CD4-positive, alpha-beta T cell treated with Interleukin-12 subunit alpha and Interleukin-12 subunit beta, for 1 hour (primary cell): ENCODE data around the gene KCP.
"Not testable (repeated sequence)": the region's sequence is repeated elsewhere in the genome, so short reads cannot be mapped to it uniquely, and the experiment has no call there.

Source experiments
- DNase-seq: peaks from one replicate; pipeline ENCODE4 v3.0.0-alpha.2; 2020

The KCP gene

DNA sequence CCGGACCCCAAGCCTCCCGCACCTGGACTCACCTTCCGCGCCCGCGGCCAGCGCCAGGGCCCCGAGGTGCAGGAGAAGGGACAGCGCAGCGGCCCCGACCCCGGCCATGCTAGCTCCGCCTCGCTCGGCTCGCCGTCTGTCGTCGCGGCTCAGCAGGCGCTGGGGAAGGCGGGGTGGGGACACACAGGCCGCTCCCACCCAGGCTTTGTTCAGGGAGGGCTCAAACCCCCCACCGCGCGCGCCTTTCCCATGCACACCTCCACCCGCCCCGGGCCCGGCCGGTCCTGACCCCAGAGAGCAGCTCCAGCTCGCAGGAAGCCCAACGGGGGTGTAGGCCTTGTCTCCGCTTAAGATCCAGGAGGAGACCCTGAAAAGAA lies at the start of gene KCP:
Gene KCP, minus strand, starts transcription at position 141 of the 377 bp plus-strand sequence. Its CDS starts 33 bp downstream, at position 108.
- DNase-seq = no peak

DNA sequence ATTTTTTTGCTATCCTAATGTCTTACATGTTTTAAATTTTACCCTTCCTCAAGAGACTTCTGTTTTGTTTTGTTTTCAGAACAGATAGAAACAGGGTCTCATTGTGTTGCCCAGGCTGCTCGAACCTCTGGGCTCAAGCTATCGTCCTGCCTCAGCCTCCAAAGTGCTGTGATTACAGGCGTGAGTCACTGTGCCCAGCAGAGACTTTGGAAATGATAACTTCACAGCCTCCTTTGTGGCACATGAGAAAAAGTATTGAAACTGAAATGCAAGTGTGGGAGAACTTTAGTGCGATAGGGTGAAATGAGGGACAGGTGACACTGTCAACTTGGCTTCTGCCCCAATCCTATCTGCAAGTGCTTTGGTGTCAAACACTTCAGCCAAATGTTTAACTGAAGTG lies 48.8 kb upstream of the KCP start:
- no peak for DNase-seq

DNA sequence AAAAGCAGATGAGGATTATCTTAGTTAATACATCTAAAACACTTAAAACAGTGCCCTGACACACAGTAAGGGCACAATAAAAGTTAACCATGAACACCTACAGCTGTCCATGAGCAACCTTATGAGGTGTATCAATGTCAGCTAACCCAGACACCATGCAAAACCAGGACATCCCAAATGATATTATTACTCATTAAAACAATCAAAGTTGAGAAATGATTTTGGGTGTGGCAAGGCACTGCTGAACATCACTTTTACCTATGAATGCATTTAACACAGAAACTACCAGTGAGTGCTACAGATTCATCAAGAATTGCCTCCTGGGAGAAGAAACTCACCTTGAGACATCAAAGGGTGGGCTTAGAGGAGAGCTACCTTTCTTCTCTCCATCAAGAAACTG lies 45.5 kb upstream of the KCP start:
- no peak for DNase-seq

DNA sequence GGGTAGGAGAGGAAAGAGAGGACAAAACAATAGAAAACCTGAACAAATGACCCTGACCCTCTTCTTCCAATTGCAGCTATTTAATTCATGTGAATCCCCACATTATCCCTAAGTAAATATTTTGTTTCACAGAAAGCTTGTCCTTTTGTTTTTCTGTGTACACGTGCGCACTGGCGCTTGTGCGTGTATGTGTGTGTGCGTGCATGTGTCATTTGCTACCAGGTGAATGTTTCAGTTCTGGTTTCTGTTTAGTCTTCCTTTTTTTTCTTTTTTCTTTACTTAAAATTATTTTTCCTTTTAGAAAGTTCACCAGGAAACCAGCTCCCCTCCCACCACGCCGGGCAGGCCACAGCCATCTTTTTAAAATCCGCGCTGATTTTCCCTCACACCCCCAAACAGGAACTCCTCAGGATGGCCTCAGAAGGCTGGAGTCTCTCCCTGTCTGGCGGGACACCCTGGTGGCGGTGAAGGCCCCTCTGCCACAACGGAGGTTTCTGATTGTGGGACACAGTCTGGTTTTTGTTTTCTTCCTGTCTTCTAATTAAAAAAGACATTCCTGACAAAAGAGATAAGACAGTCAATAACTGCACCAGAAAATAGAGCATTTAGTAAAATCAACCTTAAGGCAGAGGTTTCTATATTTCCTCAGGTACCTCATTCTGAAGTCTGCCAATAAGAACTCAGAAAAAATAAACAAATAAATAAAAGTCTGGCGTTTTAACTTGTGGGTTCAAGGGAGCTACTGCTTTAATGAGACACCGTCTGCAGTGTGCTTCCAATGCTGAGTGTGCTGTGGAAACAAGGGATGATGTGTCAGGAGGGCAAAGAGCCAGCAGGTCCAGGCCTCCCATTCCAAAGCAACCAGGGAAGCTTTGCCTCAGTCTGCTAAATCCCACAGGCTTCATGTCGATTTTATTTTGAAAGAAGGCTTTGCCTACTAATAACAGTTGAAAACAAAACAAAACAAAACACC lies 44.6 kb upstream of the KCP start:
- DNase-seq = no peak

DNA sequence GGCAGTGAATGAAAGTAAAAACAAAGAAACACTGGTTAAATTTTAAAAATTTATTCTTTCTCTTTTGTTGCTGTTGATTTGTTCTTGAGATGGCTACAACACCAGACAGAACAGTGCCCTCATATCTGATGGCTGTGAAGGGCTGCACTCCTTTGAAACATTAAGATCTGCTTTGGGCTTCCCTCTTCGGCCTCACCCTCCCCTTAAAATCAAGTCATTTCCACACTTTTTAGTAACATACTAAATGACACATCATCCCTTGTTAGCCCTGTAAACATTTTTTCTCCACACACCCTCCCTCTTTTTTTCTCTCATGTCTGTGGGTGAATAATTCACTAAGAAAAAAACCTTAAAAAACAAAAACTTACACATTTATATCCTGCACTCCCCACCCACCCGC lies 43.6 kb upstream of the KCP start:
- DNase-seq = no peak

DNA sequence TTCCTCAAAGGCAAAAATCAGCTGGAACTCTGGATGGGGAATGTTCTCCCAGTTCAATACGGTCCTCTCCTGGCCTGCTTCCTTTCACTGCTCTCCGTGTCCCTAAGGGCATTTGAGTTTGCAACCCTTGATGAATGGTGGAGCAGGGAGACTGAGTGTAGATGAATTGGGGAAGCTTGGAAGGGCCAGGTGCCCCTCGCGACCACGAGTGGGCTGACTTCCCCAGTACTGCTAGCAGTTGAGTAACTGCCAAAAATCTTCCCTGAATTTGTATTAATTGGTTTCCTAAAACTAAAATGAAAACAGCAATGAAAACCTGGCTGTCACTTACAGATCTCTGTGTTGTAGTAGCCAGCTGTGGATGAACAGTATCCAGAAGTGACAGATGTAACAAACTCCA lies 40.8 kb upstream of the KCP start:
- no peak for DNase-seq

DNA sequence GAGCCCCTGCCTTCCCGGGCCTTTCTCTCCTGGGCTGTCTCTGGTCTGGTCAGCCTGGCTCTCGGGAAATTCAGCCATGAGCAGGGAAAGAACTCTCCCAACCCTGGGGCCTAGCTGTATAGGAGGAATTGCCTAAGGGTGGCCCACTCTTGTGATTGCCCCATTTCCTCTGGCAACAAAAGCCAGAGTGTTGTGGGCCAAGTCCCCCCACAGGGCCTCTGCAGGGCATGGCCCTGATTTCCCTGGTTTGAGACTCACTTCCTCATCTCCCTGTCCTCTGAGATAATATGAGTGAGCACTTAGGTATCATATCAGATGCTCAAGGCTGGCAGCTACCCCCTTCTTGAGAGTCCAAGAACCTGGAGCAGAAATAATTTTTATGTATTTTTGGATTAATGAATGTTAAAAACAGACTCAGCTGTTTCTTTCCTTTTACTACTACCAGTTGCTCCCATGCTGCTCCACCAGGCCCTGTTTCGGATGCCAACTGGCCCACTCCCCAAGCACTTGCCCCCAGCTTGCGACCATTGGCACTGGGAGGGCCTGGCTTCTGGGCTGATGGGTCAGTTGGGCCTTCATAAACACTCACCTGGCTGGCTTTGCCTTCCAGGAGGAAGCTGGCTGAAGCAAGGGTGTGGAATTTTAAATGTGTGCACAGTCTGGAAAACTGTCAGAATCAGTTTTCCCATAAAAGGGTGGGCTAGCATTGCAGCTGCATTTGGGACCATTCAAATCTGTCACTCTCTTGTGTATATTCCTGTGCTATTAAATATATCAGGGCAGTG lies 38.7 kb upstream of the KCP start:
- DNase-seq = no peak

DNA sequence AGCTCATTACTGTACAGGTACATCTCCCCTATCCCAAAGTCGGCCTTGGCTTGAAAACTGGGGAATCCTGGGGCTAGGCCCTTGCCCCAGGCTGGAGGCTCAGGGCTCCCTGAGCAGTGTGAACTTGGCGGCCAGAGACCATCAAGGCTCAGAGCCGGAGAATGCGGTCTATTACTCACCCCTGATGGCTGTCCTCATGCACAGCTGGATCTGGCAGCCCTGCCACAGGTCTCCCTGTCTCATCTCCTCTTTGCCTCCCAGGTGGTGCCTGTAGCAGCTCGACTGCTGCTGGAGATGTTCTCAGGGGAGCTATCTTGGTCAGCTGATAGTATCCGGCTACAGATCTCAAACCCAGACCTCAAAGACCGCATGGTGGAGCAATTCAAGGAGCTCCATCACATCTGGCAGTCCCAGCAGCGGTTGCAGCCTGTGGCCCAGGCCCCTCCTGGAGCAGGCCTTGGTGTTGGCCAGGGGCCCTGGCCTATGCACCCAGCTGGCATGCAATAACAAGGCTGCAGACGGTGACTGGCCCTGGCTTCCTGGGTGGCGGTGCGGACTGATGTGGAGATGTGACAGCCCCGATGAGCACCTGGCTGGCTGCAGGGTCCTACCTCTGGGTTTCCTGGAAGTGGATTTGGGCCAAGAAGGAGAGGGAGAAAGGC lies 37.9 kb upstream of the KCP start:
- DNase-seq = no peak

DNA sequence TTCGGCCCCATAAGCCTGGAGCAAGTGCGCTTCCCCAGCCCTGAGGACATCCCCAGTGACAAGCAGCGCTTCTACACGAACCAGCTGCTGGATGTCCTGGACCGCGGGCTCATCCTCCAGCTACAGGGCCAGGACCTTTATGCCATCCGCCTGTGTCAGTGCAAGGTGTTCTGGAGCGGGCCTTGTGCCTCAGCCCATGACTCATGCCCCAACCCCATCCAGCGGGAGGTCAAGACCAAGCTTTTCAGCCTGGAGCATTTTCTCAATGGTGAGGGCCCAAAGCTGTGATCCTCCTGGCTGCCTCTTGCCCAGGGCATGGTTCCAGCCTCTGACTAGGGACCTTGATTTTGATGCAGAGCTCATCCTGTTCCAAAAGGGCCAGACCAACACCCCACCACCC lies 37.3 kb upstream of the KCP start:
- no peak for DNase-seq

DNA sequence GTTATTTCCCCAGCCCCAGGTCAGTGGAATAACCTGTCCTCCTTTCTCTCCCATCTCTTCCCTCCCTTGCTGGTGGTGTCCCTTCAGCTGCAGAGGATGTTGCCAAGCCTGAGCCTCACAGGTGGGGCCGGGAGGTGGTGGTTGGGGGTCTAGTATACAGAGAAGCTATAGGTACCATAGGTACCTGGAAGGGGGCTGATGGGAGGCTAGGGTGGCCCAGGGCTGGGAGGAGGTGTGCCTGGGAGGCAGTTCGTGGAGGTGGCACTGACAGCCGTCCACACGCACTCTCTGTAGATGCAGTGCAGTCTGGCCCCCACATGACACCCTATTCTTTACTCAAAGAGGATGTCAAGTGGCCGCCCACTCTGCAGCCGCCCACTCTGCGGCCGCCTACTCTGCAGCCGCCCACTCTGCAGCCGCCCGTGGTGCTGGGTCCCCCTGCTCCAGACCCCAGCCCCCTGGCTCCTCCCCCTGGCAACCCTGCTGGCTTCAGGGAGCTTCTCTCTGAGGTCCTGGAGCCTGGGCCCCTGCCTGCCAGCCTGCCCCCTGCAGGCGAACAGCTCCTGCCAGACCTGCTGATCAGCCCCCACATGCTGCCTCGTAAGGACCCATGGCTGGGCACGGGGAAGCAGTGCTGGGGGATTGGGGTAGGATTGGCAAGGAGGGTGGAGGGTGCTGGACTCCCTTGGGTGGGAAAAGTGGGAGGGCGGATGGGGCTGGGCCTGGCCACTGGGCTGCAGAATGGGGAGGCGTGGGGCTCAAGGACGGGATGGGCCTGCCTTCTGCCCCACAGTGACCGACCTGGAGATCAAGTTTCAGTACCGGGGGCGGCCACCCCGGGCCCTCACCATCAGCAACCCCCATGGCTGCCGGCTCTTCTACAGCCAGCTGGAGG lies 36.7 kb upstream of the KCP start:
- DNase-seq = no peak

DNA sequence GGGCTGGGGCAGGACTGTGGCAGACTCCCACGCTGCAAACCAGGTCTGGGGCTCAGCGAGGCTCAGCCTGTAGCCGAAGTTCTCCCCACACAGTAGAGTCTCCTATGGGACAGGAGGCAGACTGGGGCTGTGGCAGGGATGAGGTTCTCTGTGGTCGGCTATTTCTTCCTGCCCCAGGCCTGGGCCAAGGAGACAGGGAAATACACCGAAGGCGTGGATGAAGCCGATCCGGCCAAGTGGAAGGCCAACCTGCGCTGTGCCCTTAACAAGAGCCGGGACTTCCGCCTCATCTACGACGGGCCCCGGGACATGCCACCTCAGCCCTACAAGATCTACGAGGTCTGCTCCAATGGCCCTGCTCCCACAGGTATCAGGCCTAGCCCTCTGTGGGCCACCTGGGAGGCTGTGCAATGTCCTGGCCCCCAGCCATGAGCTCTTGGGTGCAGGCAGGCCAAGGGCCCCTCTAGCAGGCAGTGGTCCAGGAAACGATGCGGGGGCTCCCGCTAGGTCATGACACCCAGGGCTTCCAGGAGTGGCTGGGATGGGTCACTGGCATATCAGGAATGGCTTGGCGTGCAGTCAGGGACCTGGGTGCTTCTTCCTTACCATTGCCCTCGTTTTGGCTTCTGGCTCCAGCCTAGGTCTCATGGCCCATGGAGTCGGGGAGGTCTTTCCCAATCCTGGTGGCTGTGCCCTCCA lies 35.3 kb upstream of the KCP start:
- DNase-seq = no peak

DNA sequence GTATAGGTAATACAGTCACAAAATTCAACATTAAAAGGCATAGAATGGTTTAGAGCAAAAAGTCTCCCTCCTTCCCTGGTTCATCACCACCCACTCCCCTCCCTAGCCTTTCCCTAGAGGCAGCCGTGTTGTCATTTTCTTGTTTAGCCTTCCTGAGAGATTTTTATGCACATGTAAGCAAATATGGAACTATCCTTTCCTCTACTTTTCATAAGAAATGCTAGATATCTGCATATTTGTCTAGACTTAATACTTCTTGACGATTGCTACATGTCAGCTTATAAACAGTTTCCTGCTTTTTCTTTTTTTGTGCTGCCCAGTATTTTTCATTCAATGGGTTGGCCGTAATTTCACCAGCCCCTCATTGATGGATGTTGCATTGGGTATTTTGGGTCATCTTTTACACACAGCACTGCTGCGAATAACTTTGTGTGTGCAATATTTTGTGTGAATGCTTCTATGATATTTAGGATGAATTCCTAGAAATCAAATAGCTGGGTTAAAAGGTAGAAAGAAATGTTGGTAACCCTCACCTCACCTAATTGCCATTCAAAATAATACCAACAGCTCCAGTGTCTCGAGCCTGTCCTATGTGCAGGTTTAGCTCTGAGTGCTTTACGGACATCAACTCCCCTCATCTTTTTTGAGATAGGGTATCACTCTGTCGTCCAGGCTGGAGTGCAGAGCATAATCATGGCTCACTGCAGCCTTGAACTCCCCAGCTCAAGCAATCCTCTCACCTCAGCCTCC lies 34.2 kb upstream of the KCP start:
- no peak for DNase-seq

DNA sequence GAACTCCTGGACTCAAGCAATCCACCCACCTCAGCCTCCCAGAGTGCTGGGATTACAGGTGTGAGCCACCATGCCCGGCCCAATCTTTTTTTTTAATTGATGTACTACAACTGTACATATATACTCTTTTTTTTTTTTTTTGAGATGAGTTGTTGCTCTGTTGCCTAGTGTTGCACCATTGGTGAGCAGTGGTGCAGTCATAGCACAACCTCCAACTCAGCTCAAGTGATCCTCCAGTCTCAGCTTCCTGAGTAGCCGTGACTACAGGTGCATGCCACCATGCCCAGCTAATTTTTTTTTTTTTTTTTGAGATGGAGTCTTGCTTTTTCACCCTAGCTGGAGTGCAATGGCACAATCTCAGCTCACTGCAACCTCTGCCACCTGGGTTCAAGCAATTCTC lies 32.7 kb upstream of the KCP start:
- DNase-seq = not testable (repeated sequence)

DNA sequence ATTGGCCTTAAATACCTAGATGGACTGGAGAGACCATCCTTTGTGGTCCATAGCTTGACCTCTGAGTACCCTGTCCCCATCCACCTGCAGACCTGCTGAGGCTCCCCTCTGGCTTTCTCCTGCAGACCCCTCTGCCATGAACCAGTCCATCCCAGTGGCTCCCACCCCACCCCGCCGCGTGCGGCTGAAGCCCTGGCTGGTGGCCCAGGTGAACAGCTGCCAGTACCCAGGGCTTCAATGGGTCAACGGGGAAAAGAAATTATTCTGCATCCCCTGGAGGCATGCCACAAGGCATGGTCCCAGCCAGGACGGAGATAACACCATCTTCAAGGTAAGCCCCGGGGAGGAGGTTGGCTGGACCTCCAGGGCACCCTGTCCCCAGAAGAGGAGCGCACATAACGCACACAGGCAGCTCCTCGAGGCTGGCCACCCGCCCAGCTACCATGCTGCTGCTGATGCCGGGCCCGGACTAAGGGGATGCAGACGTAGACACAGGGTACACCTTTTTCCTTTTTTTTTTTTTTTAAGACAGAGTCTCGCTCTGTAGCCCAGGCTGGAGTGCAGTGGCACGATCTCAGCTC lies 31.5 kb upstream of the KCP start:
- DNase-seq = no peak

DNA sequence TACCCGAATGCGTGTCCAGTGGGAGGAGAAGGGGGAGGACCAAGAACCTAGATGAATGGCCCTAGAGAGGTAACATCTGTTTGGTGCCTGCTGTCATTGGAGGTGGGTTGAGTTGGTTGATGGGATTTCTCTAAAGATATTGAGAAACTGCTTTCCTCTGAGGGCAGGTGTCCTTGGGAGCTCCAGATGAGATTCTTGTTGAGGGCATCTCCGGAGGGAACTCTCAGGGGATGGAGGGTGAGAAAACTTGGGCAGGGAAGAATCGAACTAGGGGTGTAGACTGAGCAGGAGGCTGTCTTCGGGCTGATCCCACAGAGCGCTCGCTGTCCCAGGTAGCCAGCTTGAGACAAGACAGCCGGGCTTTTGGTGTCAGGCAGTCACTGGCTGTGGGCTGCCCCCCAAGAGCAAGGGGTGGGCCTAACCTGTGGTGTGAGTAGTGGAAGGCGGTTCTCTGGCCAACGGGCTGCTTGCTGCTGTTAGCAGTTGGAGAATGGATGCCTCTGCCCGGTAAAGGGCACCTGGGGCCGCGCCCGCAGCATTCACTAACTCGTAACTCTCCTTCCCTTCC lies 30.9 kb upstream of the KCP start:
- no peak for DNase-seq

DNA sequence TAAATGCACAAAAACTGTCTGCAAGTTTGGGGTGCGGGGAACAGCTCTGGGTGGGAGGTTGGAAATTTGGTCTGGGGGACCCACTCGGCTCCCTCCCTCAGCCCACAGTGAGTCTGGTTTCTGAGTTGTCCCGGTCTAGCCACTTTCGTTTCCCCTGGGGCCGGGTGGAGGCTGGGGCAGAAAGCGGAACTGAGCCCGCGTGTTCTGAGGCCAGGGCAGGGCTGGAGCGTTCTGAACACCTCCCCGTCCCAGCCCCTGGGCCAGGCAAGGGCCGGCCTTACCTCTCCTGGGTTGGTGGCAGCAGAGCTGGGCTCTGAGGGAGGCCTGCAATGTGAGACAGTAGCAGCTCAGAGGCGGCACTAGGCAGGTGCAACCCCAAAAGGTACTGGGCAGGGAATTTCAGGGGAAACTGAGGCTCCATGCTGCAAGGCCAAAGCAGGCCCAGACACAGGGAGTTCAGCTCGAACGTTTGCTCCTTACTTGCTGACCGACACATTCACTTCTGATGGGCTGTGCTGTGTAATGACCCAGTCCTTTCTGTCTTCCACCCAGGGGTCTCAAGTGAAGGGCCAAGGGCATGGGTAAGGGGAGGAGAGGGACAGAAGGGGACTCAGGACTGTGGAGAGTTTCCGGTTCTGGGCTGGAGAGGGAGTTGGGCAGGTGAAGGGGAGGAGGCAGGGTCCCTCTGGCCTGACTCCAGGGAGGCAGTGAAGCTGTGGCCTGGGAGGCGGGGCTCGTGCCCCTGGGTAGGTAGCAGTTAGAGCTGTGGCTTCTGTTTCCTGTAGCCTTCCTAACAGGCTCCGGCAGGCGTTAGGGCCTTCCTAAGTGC lies 30.2 kb upstream of the KCP start:
- DNase-seq = peak; percentile 36

DNA sequence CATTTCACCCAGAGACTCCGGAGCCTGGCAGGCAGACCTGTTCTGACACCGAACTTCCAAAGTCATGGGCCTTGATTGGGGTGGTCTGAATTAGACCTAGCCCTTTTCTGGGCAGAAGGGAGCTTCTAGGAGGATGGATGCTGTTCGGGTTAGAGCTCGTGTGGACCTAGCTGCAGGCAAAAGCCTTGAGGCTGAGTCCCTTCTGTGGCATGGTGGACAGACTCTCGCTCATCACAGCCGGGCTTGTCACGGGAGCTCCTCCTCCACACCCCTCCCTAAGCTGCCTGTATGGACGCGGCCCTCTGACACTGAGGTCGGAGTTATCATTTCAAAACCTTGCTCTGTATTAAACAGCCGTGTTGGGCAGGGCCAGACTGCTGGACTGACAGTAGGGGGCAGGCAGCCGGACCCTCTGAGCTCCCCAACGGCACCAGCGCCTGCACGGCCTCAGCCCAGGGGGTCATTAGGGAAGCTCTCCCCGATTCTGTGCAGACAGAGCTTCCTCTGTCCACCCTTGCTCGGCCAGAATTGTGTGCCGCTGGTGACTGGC lies 29.4 kb upstream of the KCP start:
- no peak for DNase-seq

DNA sequence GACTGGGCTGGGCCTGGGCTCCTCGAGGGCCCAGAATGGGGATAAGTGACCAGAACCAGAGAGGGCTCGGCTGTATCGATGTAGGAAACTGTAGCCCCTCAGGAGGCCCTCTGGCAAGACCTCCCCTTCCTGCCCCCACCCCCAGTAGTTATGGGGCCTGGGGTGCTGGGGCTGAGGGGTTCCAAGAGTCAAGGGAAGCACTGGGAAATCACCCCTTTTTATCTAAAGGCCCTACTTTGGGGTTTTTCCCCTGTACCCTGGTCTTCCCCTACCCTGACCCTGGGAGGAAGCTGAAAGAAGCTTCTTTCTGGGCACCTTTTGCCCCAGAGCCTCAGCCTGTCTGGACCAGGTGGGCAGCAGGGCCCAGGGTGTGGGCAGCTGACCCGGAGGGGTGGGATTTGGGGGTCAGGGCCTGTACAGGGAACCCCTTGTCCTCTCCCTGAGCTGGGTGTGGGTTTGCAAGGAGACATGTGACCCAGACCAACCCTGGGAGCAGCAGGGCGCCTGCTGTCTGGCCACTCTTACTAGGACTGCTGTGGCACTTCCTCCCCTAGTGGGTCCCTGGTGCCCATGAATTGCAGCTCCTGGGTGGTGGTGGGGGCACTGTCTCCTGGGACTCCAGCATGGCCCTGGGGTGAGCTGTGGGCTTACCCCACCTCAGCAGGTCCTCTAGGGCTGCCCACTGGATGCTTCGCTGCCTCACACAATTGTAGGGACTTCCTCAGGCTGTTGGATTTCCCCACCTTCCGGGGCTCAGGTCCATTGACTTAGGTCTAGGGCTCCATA lies 28.8 kb upstream of the KCP start:
- peak; percentile 32 for DNase-seq
